ENCODE measurements around the gene PEPD. TPM values are rescaled to one million over a fixed set of nuclear protein-coding genes. Genes with fewer than 3 reads are reported as not detected.

Gene PEPD
- total and polyA plus RNA-seq, 4 donors: 37.3 to 211 (median 117) TPM

- Histone ChIP-seq H3K27ac (ENCODE audit: low read depth in 1 of 2, low read length in 2 of 2) (no peak overlapping the region), H3K4me3 (ENCODE audit: low read depth in 1 of 3, low read length in 3 of 3) (no peak overlapping the region), H3K36me3 (ENCODE audit: control insufficient read depth in 4 of 4, insufficient read depth in 3 of 4, low read depth in 1 of 4, low read length in 3 of 4) (no peaks in the 10 kb centered on the region), H3K4me1 (ENCODE audit: control insufficient read depth in 4 of 4, insufficient read depth in 4 of 4, low read length in 3 of 4) (no peaks in the 10 kb centered on the region), H3K9me3 (ENCODE audit: control insufficient read depth in 4 of 4, low read length in 3 of 4) (peaks cover 0 to 3% (median 1%) of the 10 kb centered on the region in 4 donors), H3K9ac (ENCODE audit: low read depth in 1 of 2, low read length in 2 of 2) (no peak overlapping the region), H3K27me3 (ENCODE audit: control insufficient read depth in 4 of 4, insufficient read depth in 4 of 4, low read length in 3 of 4) (no peaks in the 10 kb centered on the region)
- 91% methylated on average over 5 of the region's 5 CpGs for WGBS
- DNase-seq (ENCODE audit: low spot score): no peak
- no peak for TF ChIP-seq GABPA (IDR thresholded peaks at IDR 0.05 in 1 of 2, conservative IDR thresholded peaks at IDR 0.05 in 1 of 2)
These were observed 25.1 kb upstream of the PEPD start for GRCh38 chr19:33546656-33547055.

- TF ChIP-seq ATF3 (IDR thresholded peaks at IDR 0.05) (no peak), HNF4A (conservative IDR thresholded peaks at IDR 0.05) (no peak), NR2F2 (IDR thresholded peaks at IDR 0.05) (no peak), RXRA (IDR thresholded peaks at IDR 0.05) (no peak), SP1 (IDR thresholded peaks at IDR 0.05) (no peak), YY1 (IDR thresholded peaks at IDR 0.05) (no peak)
- TF ChIP-seq, protein P1, sequence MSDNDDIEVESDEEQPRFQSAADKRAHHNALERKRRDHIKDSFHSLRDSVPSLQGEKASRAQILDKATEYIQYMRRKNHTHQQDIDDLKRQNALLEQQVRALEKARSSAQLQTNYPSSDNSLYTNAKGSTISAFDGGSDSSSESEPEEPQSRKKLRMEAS (IDR thresholded peaks at IDR 0.05): no peak
- no peak overlapping the region for H3K27ac ChIP-seq (ENCODE audit: low read depth in 1 of 2, low read length in 2 of 2)
- H3K9ac ChIP-seq (ENCODE audit: low read depth in 1 of 2, low read length in 2 of 2): no peak overlapping the region
- no peaks in the 10 kb centered on the region for H3K4me1 ChIP-seq (ENCODE audit: control insufficient read depth in 4 of 4, insufficient read depth in 4 of 4, low read length in 3 of 4)
- H3K4me3 ChIP-seq (ENCODE audit: low read depth in 1 of 3, low read length in 3 of 3): no peak overlapping the region
- no peaks in the 10 kb centered on the region for H3K27me3 ChIP-seq (ENCODE audit: control insufficient read depth in 4 of 4, insufficient read depth in 4 of 4, low read length in 3 of 4)
- peaks cover 0 to 3% (median 1%) of the 10 kb centered on the region in 4 donors for H3K9me3 ChIP-seq (ENCODE audit: control insufficient read depth in 4 of 4, low read length in 3 of 4)
- DNase-seq (ENCODE audit: low spot score): no peak
- 72% methylated on average over 9 of the region's 9 CpGs for WGBS
- no peaks in the 10 kb centered on the region for H3K36me3 ChIP-seq (ENCODE audit: control insufficient read depth in 4 of 4, insufficient read depth in 3 of 4, low read depth in 1 of 4, low read length in 3 of 4)
These were observed 23.8 kb upstream of the PEPD start for GRCh38 chr19:33545217-33545981.

DNA sequence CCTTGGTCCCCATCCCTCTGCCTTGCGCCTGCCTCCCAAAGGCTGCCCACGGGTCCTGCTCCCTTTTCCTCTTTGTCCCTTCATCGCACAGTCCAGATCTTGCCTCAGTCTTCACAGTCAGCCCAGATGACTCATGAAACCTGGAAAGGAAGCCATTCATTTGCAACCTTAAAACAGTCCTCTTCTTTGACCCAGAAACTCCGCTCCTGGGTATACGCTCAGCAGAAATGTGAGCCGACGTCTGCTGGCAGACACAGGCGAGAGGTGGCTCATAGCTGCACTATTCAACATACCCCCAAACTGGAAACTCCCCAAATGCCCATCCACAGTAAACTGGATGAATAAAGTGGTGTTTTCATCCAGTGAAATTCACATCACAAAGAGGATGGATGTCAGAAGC is 13.6 kb upstream of the PEPD start:
- H3K27me3 ChIP-seq (ENCODE audit: control insufficient read depth in 4 of 4, insufficient read depth in 4 of 4, low read length in 3 of 4): no peaks in the 10 kb centered on the region
- no peaks in the 10 kb centered on the region for H3K4me1 ChIP-seq (ENCODE audit: control insufficient read depth in 4 of 4, insufficient read depth in 4 of 4, low read length in 3 of 4)
- TF ChIP-seq ZBTB33 (IDR thresholded peaks at IDR 0.05) (no peak), RAD21 (IDR thresholded peaks at IDR 0.05) (no peak), GABPA (IDR thresholded peaks at IDR 0.05 in 1 of 2, conservative IDR thresholded peaks at IDR 0.05 in 1 of 2) (no peak), RXRA (IDR thresholded peaks at IDR 0.05) (no peak), JUND (IDR thresholded peaks at IDR 0.05) (no peak), HNF4A (conservative IDR thresholded peaks at IDR 0.05) (no peak), CTCF (IDR thresholded peaks at IDR 0.05; ENCODE audit: low read depth, low read length, missing input control) (no peak), SP1 (IDR thresholded peaks at IDR 0.05) (no peak), FOXA2 (IDR thresholded peaks at IDR 0.05) (no peak), TAF1 (conservative IDR thresholded peaks at IDR 0.05) (no peak), HNF4G (IDR thresholded peaks at IDR 0.05) (no peak), EGR1 (IDR thresholded peaks at IDR 0.05; ENCODE audit: low read depth in 2 of 2) (no peak), NR2F2 (IDR thresholded peaks at IDR 0.05) (no peak), REST (IDR thresholded peaks at IDR 0.05) (no peak)
- TF ChIP-seq, protein P1 (IDR thresholded peaks at IDR 0.05): no peak
- no peaks in the 10 kb centered on the region for H3K9me3 ChIP-seq (ENCODE audit: control insufficient read depth in 4 of 4, low read length in 3 of 4)
- H3K4me3 ChIP-seq (ENCODE audit: low read depth in 1 of 3, low read length in 3 of 3): no peak overlapping the region
- H3K36me3 ChIP-seq (ENCODE audit: control insufficient read depth in 4 of 4, insufficient read depth in 3 of 4, low read depth in 1 of 4, low read length in 3 of 4): no peaks in the 10 kb centered on the region
- no peak overlapping the region for H3K27ac ChIP-seq (ENCODE audit: low read depth in 1 of 2, low read length in 2 of 2)
- H3K9ac ChIP-seq (ENCODE audit: low read depth in 1 of 2, low read length in 2 of 2): no peak overlapping the region
- DNase-seq (ENCODE audit: low spot score): no peak
- 63% methylated on average over 8 of the region's 8 CpGs for WGBS

Measured in liver (tissue), 9 donors.